Transverse colon (tissue), 4 donors: ENCODE measurements around the gene FGR.

Experiments
- CTCF ChIP-seq, 5 experiments: fragments of 200-600 bp in 3 of 5; fragments of 450-650 bp in 2 of 5; sonication (generic) in 3 of 5; IDR thresholded peaks; 1 replicate in 2 of 5; 2 replicates in 3 of 5; pipeline ENCODE4 v1.5.1; 2016 to 2017; ENCODE audit warnings: antibody characterized with exemption in 5 of 5, inconsistent platforms in 3 of 5, mild to moderate bottlenecking in 2 of 5, moderate library complexity in 1 of 5
- EP300 ChIP-seq: sonication (generic); formaldehyde crosslinking; IDR thresholded peaks from one replicate; pipeline ENCODE4 v1.6.1; 2017; ENCODE audit warnings: antibody characterized with exemption, low read depth
- POLR2A ChIP-seq: fragments of 450-650 bp; IDR thresholded peaks from one replicate; pipeline ENCODE4 v1.6.1; 2016; ENCODE audit warnings: antibody characterized with exemption, mild to moderate bottlenecking, moderate library complexity
- POLR2AphosphoS5 ChIP-seq, 3 donors: sonication (generic); formaldehyde crosslinking; IDR thresholded peaks; one replicate each; pipeline ENCODE4 v1.6.1; 2016; ENCODE audit warnings: antibody characterized with exemption in 3 of 3

GRCh38 chr1:27574001-27574781, 60.8 kb downstream of the FGR start:
- TF ChIP-seq CTCF (IDR thresholded peaks at IDR 0.05) (no peak), POLR2A (no peak), POLR2AphosphoS5 (IDR thresholded peaks at IDR 0.05) (no peak), EP300 (no peak)
